C4-2B (cell line): ENCODE results near the gene STH.

Source experiments
- H3K27ac ChIP-seq: fragments of 450-650 bp; 2 replicates; pipeline ENCODE4 v1.5.1; 2017
- CTCF ChIP-seq: fragments of 450-650 bp; conservative IDR thresholded peaks from 2 replicates; pipeline ENCODE4 v1.5.1; 2017; ENCODE audit warnings: mild to moderate bottlenecking
- ZFX ChIP-seq: fragments of 450-650 bp; IDR thresholded peaks from 2 replicates; pipeline ENCODE4 v1.6.1; 2017

Gene STH

DNA sequence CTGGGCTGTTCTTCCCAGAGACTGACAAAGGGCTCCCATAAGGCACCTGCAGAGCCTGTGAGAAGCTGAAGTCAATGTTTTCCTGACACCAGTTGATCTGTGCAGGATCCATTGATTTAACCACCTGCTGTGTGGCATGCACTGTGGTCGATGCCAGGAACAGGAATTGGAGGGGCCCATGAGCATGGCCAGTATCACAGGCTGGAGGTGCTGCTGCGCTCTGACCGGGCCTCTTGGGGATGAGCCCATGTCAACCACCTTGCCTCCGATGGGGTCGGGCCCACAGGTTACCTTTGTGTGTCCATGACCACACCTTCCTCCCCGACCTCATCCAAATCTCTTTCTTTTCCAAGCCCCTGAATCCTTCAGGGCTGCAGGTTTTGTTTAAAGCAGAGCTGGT lies 18.2 kb upstream of the STH start:
- TF ChIP-seq ZFX (no peak), CTCF (no peak)

GRCh38 chr17:45981306-45981705 lies 17.7 kb upstream of the STH start:
- TF ChIP-seq ZFX = no peak
- no peak for TF ChIP-seq CTCF
- no peak overlapping the region for H3K27ac ChIP-seq

More for the DNA sequence above, 18.2 kb upstream of the STH start:
- no peak overlapping the region for H3K27ac ChIP-seq

GRCh38 chr17:45982791-45983613 lies 16.0 kb upstream of the STH start:
- TF ChIP-seq CTCF = no peak
- TF ChIP-seq ZFX = no peak

DNA sequence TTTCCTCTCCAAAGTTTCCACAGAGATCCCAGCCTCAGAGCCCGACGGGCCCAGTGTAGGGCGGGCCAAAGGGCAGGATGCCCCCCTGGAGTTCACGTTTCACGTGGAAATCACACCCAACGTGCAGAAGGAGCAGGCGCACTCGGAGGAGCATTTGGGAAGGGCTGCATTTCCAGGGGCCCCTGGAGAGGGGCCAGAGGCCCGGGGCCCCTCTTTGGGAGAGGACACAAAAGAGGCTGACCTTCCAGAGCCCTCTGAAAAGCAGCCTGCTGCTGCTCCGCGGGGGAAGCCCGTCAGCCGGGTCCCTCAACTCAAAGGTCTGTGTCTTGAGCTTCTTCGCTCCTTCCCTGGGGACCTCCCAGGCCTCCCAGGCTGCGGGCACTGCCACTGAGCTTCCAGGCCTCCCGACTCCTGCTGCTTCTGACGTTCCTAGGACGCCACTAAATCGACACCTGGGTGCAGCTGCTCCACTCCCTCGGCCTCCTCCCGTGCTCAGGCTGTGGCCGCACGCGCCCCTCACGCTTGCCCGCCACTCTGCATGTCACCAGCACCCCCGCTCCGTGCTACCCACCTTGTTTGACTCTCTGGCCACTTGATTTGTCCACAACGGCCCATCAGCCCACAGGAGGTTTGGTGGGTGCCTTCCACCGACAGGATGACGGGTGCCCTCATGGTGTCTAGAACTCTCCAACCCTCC lies 15.3 kb upstream of the STH start:
- no peak for TF ChIP-seq CTCF
- no peak for TF ChIP-seq ZFX
- no peak overlapping the region for H3K27ac ChIP-seq

More at GRCh38 chr17:45982791-45983613, 16.0 kb upstream of the STH start:
- H3K27ac ChIP-seq = no peak overlapping the region

GRCh38 chr17:45984368-45984767 lies 14.7 kb upstream of the STH start:
- no peak overlapping the region for H3K27ac ChIP-seq
- TF ChIP-seq CTCF (no peak), ZFX (no peak)

DNA sequence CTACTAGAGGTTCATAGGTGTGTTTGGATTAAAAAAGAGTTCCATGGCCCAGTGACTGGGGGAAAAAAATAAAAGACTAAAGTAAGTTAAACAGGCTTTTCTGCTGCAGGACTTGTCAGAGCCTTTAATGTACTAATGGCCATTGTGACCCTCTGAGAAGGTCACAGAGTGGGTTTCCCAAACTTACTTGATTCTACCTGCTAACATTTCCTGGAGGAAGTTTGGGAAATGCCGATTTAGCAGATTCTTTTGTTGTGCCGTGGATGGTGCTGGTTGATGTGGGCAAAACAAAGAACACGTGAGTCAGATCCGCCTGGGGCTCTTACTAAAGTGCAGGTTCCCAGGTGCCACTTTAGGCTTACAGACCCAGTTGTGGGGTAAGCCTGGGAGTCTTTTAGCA lies 13.6 kb upstream of the STH start:
- no peak overlapping the region for H3K27ac ChIP-seq
- TF ChIP-seq ZFX (no peak), CTCF (no peak)

DNA sequence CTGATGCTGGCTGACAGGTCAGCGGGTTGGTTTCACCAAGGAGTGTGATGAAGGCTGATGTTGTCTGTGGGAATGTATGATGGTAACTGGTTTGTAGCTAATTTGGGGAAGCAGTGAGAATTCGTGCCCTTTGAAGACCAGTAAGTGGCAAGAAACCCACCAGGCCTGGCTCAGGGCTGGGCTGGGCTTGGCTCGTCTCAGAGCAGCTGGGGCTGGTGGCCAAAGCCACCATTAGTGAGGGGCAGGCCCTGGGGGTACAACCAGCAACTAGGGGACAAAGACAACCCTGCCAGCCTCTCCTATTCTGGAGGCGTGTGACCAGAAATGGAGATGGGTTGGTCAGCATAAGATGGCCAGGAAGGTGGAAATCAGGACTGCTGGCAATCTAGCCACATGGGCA lies 13.0 kb upstream of the STH start:
- TF ChIP-seq ZFX = no peak
- no peak for TF ChIP-seq CTCF
- H3K27ac ChIP-seq = no peak overlapping the region
